Suppressor macrophage treated with lipopolysaccharide for 4 hours (primary cell): ENCODE results near the gene DPEP1.
"Not testable (repeated sequence)": the region's sequence is repeated elsewhere in the genome, so short reads cannot be mapped to it uniquely, and the experiment has no call there.

Experiments used
- DNase-seq: peaks from one replicate; pipeline ENCODE4 v3.0.0-alpha.2; 2020

Gene DPEP1

DNA sequence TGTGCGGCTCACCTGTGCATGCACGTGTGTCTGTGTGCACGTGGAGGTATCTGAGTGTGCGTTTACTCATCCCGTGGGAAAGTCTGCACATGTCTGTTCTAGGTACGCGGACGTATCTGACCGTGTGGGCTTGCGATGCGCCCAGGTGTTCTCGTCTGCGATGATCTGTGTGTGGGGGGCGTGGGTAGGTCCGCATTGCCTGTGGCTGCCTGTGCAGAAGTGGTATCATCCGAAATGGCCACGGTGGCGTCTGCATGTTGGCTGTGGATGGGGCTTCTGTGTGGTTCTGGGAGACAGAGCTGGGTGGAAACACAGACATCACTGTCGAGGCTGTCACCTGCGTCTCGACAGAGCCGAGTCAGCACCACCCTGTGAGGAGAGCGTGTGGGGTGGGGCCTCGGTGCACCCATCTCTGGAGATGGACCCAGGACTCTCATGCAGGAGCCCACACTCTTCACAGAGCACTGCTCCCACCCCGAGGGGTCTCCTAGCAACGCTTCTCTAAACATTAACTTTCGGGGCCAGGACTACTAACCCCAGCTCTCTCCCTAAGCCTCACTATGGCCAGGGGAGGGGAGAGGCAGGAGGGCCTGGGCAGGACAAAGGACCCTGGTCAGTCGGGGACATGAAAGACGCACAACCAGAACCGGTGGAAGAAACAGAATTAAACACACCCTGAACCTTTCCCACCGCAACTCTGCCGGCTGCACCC is 8.4 kb downstream of the DPEP1 start:
- DNase-seq = no peak

GRCh38 chr16:89623511-89624261 is 10.2 kb downstream of the DPEP1 start:
- no peak for DNase-seq

- DNase-seq = no peak
These were observed 11.6 kb downstream of the DPEP1 start for GRCh38 chr16:89624777-89625761.

- no peak for DNase-seq
These were observed 16.6 kb downstream of the DPEP1 start for GRCh38 chr16:89629827-89630610.

GRCh38 chr16:89633064-89633631 is 19.7 kb downstream of the DPEP1 start:
- DNase-seq = no peak

GRCh38 chr16:89634463-89635385 is 21.3 kb downstream of the DPEP1 start:
- not testable (repeated sequence) for DNase-seq

- no peak for DNase-seq
These were observed 23.2 kb downstream of the DPEP1 start for GRCh38 chr16:89636663-89637062.

- no peak for DNase-seq
These were observed 23.9 kb downstream of the DPEP1 start for GRCh38 chr16:89637379-89637778.

DNA sequence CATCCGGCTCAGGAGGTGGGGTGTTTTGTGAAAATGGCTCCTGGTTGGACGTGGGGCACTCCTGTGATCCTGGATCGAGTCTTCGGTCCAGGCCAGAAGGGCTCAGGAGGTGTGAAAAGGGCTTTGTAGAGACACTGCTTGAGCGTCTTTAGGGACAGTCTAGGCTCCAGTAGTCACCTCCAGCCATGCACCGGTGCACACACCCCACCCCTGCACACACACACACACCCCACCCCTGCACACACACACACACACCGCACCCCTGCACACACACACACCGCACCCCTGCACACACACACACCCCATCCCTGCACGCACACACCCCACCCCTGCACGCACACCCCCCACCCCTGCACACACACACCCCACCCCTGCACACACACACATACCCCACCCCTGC is 25.0 kb downstream of the DPEP1 start:
- no peak for DNase-seq

- DNase-seq = no peak
These were observed 25.9 kb downstream of the DPEP1 start for GRCh38 chr16:89639385-89639784.

GRCh38 chr16:89641458-89642119 is 28.1 kb downstream of the DPEP1 start:
- no peak for DNase-seq

- no peak for DNase-seq
These were observed 29.1 kb downstream of the DPEP1 start for GRCh38 chr16:89642574-89642973.

DNA sequence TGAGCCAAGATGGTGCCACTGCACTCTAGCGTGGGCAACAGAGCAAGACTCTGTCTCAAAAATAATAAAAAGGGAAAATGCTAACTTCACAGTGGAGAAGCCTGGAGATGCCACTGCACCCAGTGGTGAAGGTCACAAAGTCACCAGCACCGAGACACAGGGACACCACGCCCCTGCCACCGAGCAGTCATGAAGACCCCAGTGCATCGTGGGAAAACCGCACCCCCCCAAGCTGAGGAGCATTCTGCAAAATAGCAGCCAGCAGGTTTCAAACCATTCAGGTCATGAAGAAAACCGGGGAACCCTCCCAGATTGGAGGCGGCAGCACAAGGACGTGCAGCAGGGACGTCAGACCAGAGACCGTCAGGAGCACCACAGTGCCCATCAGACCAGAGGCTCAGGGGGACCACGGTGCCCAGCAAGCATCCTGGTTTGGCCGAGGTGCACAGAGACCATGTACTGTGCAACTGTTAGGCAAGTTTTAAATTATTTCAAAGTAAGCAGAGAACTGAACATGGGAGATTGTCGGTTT is 30.4 kb downstream of the DPEP1 start:
- DNase-seq = no peak

DNA sequence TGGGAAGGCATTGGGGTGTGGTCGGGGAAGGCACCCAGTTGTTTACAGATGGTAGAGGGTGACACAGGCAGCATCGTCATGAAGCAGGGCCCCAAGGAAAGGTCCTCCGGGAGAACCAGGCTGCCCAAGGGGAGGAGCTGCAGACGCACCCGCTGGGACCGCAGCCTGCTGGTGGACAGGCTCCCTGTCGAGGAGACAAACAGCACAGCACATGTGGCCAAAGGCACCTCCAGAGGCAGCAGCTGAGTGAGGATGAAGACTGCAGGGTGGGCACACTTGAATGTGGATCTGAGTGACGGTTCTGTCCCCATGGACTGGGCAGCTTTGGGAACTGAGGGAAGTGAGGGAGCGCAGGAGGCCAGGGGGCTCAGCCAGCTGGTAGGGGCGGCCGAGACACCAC is 31.7 kb downstream of the DPEP1 start:
- DNase-seq = no peak

DNA sequence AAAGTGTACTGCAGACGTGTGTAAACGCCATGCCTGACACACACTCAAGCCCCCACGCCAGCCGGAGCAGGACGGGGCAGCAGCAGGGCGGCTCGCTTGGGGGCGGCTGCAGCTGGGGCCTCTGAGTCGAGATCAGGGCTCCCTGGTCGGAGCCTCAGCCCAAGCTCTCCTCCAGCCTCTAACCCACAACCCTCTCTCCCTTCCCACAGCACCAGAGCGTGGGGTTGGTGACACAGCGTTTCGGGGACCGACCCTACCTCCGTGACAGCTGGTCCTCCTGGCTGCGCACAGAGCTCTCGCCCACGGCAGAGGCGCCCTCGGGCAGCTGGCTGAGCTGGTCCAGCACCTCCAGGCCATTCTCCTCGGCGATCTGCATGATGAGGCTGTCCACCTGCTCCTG is 32.8 kb downstream of the DPEP1 start:
- DNase-seq = no peak

- DNase-seq = no peak
These were observed 33.5 kb downstream of the DPEP1 start for GRCh38 chr16:89646906-89647305.

DNA sequence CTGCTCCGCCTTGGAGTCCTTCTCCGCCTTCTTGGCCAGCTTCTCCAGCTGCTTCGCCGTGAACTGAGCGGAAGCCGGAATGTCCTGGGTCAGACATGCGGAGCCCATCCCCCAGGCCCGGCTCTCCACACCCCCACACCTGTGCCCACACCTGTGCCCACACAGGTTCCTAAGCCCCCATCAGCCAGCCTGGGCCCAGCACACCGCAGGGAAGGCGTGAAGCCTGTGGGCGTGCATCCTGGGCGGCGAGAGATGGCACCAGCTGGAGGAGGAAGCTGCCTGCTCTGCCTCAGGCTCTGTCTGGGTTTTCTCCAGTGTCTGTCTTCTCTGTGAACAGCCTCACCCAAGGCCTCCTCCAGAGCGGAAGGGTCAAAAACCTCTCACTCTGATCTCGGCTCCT is 38.1 kb downstream of the DPEP1 start:
- no peak for DNase-seq

- no peak for DNase-seq
These were observed 40.3 kb downstream of the DPEP1 start for GRCh38 chr16:89653656-89654295.

- DNase-seq = no peak
These were observed 41.7 kb downstream of the DPEP1 start for GRCh38 chr16:89655062-89655643.
